ENCODE measurements around the gene SIRPB2. TPM values are rescaled to one million over a fixed set of nuclear protein-coding genes. Genes with fewer than 3 reads are reported as not detected.
A peak's percentile ranks its signal among the peaks of the same experiment; 100 is the strongest.

The SIRPB2 gene
- polyA plus RNA-seq, 2 of the 4 experiments (the other 2 are of a cell fraction), result not detected

- TF ChIP-seq TFCP2L1 (CRISPR knock-in tag; IDR thresholded peaks at IDR 0.05) (no peak), KDM5A (IDR thresholded peaks at IDR 0.05) (no peak), TP53 (CRISPR knock-in tag; IDR thresholded peaks at IDR 0.05) (no peak), KDM1A (IDR thresholded peaks at IDR 0.05; ENCODE audit: low read depth) (no peak), EHF (CRISPR knock-in tag; IDR thresholded peaks at IDR 0.05) (no peak), CHD2 (IDR thresholded peaks at IDR 0.05; ENCODE audit: low read length, partially characterized antibody) (no peak), REST (IDR thresholded peaks at IDR 0.05) (no peak), RAD21 (conservative IDR thresholded peaks at IDR 0.05 in 1 of 2, IDR thresholded peaks at IDR 0.05 in 1 of 2) (no peak), CTCF (IDR thresholded peaks at IDR 0.05) (no peak), POLR2A (IDR thresholded peaks at IDR 0.05; ENCODE audit: low read length) (no peak), HOXA7 (CRISPR knock-in tag; IDR thresholded peaks at IDR 0.05) (no peak), RCOR1 (IDR thresholded peaks at IDR 0.05; ENCODE audit: low read depth, low read length) (no peak), FOXS1 (CRISPR knock-in tag; IDR thresholded peaks at IDR 0.05) (no peak), HDAC2 (IDR thresholded peaks at IDR 0.05) (no peak), ZSCAN20 (CRISPR knock-in tag; IDR thresholded peaks at IDR 0.05) (no peak), E2F6 (IDR thresholded peaks at IDR 0.05; ENCODE audit: borderline replicate concordance, low read depth) (no peak)
- H3K4me3 ChIP-seq, result no peak overlapping the region
- H3K9me3 ChIP-seq, result no peaks in the 10 kb centered on the region
- DNase-seq (ENCODE audit: low read depth in 1 of 2, low spot score in 1 of 2) (no peak), FAIRE-seq (no peak), ATAC-seq (no peak)
- no peak overlapping the region for H3K4me2 ChIP-seq
- no peaks in the 10 kb centered on the region for H3K4me1 ChIP-seq
- 24% methylated on average over 5 of the region's 5 CpGs for WGBS (ENCODE audit: missing lambda C conversion rate)
- POLR2A ChIA-PET, result no interaction called here
- CTCF ChIA-PET, result interaction anchor here (1.3 kb wide), 1 partner anchor 96 kb away, joined by 4 read pairs; no protein-coding TSS in a partner anchor
- no peak overlapping the region for H3K27ac ChIP-seq
Observed at GRCh38 chr20:1534526-1534925, 43.3 kb upstream of the SIRPB2 start.

GRCh38 chr20:1533059-1533458 is 41.8 kb upstream of the SIRPB2 start:
- DNase-seq (ENCODE audit: low read depth in 1 of 2, low spot score in 1 of 2), result peak in 1 of 2 experiments; percentile 16
- FAIRE-seq, result no peak
- POLR2A ChIA-PET, result no interaction called here
- peak; percentile 19 to 48; a peak in 2 of 5 replicates for TF ChIP-seq RAD21 (conservative IDR thresholded peaks at IDR 0.05 in 1 of 2, IDR thresholded peaks at IDR 0.05 in 1 of 2)
- TF ChIP-seq FOXS1 (CRISPR knock-in tag; IDR thresholded peaks at IDR 0.05), result no peak
- peak; percentile 7; the same call in 1 of the 3 replicates for TF ChIP-seq CTCF (IDR thresholded peaks at IDR 0.05)
- ATAC-seq, result peak; percentile 13 to 65; a peak in 3 of 6 replicates
- 57% methylated on average over 4 of the region's 4 CpGs for WGBS (ENCODE audit: missing lambda C conversion rate)
- H3K4me1 ChIP-seq, result no peaks in the 10 kb centered on the region
- no peaks in the 10 kb centered on the region for H3K9me3 ChIP-seq
- no peak overlapping the region for H3K4me2 ChIP-seq
- no peak overlapping the region for H3K4me3 ChIP-seq
- H3K27ac ChIP-seq, result no peak overlapping the region
- CTCF ChIA-PET, result interaction anchor here (0.6 to 1.6 kb wide), 6 partner anchors 24 to 397 kb away, joined by 3 to 6 read pairs (median 4); no protein-coding TSS in a partner anchor

Measured in A549 (cell line).